ENCODE measurements around the gene ZNF529. TPM values are rescaled to one million over a fixed set of nuclear protein-coding genes. Genes with fewer than 3 reads are reported as not detected.
A peak's percentile ranks its signal among the peaks of the same experiment; 100 is the strongest.

Gene ZNF529
- total RNA-seq, 1 experiment from 2014 or later = 6.0 TPM

GRCh38 chr19:36528921-36529518, 44.1 kb downstream of the ZNF529 start:
- peaks cover 2% of the 10 kb centered on the region for H3K36me3 ChIP-seq (replicated peaks; ENCODE audit: control insufficient read depth, insufficient read depth, low read length)
- peak overlapping the region; percentile 76 for H3K4me3 ChIP-seq (ENCODE audit: insufficient read depth, low read depth, low read length)
- H3K27me3 ChIP-seq (ENCODE audit: control insufficient read depth, insufficient read depth, low read length) = no peaks in the 10 kb centered on the region
- DNase-seq = peak; percentile 55

- H3K27me3 ChIP-seq (ENCODE audit: control insufficient read depth, insufficient read depth, low read length) = no peaks in the 10 kb centered on the region
- DNase-seq = peak; percentile 95
- peaks cover 2% of the 10 kb centered on the region for H3K36me3 ChIP-seq (replicated peaks; ENCODE audit: control insufficient read depth, insufficient read depth, low read length)
- H3K4me3 ChIP-seq (ENCODE audit: insufficient read depth, low read depth, low read length) = peak within 1 kb of the TSS; percentile 76
Measured at GRCh38 chr19:36528194-36528920, 44.7 kb downstream of the ZNF529 start, which contains the start of gene ZNF260. Gene ZNF260, minus strand, starts transcription at chr19:36528271. Its CDS starts 13,033 bp downstream, at chr19:36515238.

- no peak for DNase-seq
- no peaks in the 10 kb centered on the region for H3K27me3 ChIP-seq (ENCODE audit: control insufficient read depth, insufficient read depth, low read length)
- peaks cover 6% of the 10 kb centered on the region for H3K36me3 ChIP-seq (replicated peaks; ENCODE audit: control insufficient read depth, insufficient read depth, low read length)
- H3K4me3 ChIP-seq (ENCODE audit: insufficient read depth, low read depth, low read length) = peak overlapping the region; percentile 76
Measured at GRCh38 chr19:36527873-36528193, 45.3 kb downstream of the ZNF529 start.

- H3K4me3 ChIP-seq (ENCODE audit: insufficient read depth, low read depth, low read length) = peak overlapping the region; percentile 76
- H3K36me3 ChIP-seq (replicated peaks; ENCODE audit: control insufficient read depth, insufficient read depth, low read length) = peaks cover 9% of the 10 kb centered on the region
- H3K27me3 ChIP-seq (ENCODE audit: control insufficient read depth, insufficient read depth, low read length) = no peaks in the 10 kb centered on the region
- DNase-seq = no peak
Measured at GRCh38 chr19:36527341-36527740, 45.8 kb downstream of the ZNF529 start.

- Histone ChIP-seq H3K36me3 (replicated peaks; ENCODE audit: control insufficient read depth, insufficient read depth, low read length) (peaks cover 9% of the 10 kb centered on the region), H3K4me3 (ENCODE audit: insufficient read depth, low read depth, low read length) (no peak overlapping the region; the same call in 1 of the 2 replicates), H3K27me3 (ENCODE audit: control insufficient read depth, insufficient read depth, low read length) (no peaks in the 10 kb centered on the region)
- no peak for DNase-seq
Measured at GRCh38 chr19:36526581-36526980, 46.5 kb downstream of the ZNF529 start.

- no peaks in the 10 kb centered on the region for H3K27me3 ChIP-seq (ENCODE audit: control insufficient read depth, insufficient read depth, low read length)
- H3K4me3 ChIP-seq (ENCODE audit: insufficient read depth, low read depth, low read length) = no peak overlapping the region
- peaks cover 9% of the 10 kb centered on the region for H3K36me3 ChIP-seq (replicated peaks; ENCODE audit: control insufficient read depth, insufficient read depth, low read length)
- no peak for DNase-seq
Measured at GRCh38 chr19:36524617-36525016, 48.5 kb downstream of the ZNF529 start.

- Histone ChIP-seq H3K27me3 (ENCODE audit: control insufficient read depth, insufficient read depth, low read length) (no peaks in the 10 kb centered on the region), H3K4me3 (ENCODE audit: insufficient read depth, low read depth, low read length) (no peak overlapping the region), H3K36me3 (replicated peaks; ENCODE audit: control insufficient read depth, insufficient read depth, low read length) (peaks cover 32% of the 10 kb centered on the region)
- DNase-seq = no peak
Measured at GRCh38 chr19:36514012-36514612, 59.0 kb downstream of the ZNF529 start.

- H3K27me3 ChIP-seq (ENCODE audit: control insufficient read depth, insufficient read depth, low read length) = no peaks in the 10 kb centered on the region
- no peaks in the 10 kb centered on the region for H3K36me3 ChIP-seq (replicated peaks; ENCODE audit: control insufficient read depth, insufficient read depth, low read length)
- no peak for DNase-seq
- no peak overlapping the region for H3K4me3 ChIP-seq (ENCODE audit: insufficient read depth, low read depth, low read length)
Measured at GRCh38 chr19:36508325-36508724, 64.8 kb downstream of the ZNF529 start.

- no peaks in the 10 kb centered on the region for H3K27me3 ChIP-seq (ENCODE audit: control insufficient read depth, insufficient read depth, low read length)
- H3K36me3 ChIP-seq (replicated peaks; ENCODE audit: control insufficient read depth, insufficient read depth, low read length) = no peaks in the 10 kb centered on the region
- DNase-seq = no peak
- no peak overlapping the region for H3K4me3 ChIP-seq (ENCODE audit: insufficient read depth, low read depth, low read length)
Measured at GRCh38 chr19:36501973-36502372, 71.1 kb downstream of the ZNF529 start.

- no peaks in the 10 kb centered on the region for H3K36me3 ChIP-seq (replicated peaks; ENCODE audit: control insufficient read depth, insufficient read depth, low read length)
- no peak overlapping the region for H3K4me3 ChIP-seq (ENCODE audit: insufficient read depth, low read depth, low read length)
- no peak for DNase-seq
- H3K27me3 ChIP-seq (ENCODE audit: control insufficient read depth, insufficient read depth, low read length) = no peaks in the 10 kb centered on the region
Measured at GRCh38 chr19:36497001-36497400, 76.1 kb downstream of the ZNF529 start.

Other genes with a start within 250 kb of the ZNF529 start
- gene ZFP14, start 194.1 kb downstream of the ZNF529 start, total RNA-seq (2014; rRNA removed; shearing (Covaris generic)) = 4.2 and 5.7 TPM in 2 replicates
- gene ZFP82, start 154.6 kb downstream of the ZNF529 start, total RNA-seq (2014; rRNA removed; shearing (Covaris generic)) = 7.3 and 12.2 TPM in 2 replicates
- 6.6 and 13.6 TPM in 2 replicates for gene ZNF566, start 83.7 kb downstream of the ZNF529 start, total RNA-seq (2014; rRNA removed; shearing (Covaris generic))
- 15.8 and 21.5 TPM in 2 replicates for gene ZNF260, start 45.0 kb downstream of the ZNF529 start, total RNA-seq (2014; rRNA removed; shearing (Covaris generic))
- gene ZNF382, start 32.0 kb upstream of the ZNF529 start, total RNA-seq (2014; rRNA removed; shearing (Covaris generic)) = 6.2 and 14.1 TPM in 2 replicates
- 5.3 and 5.9 TPM in 2 replicates for gene ZNF461, start 93.5 kb upstream of the ZNF529 start, total RNA-seq (2014; rRNA removed; shearing (Covaris generic))
- gene ZNF567, start 114.3 kb upstream of the ZNF529 start, total RNA-seq (2014; rRNA removed; shearing (Covaris generic)) = 5.5 and 12.3 TPM in 2 replicates
- gene ZNF850, start 199.5 kb upstream of the ZNF529 start, total RNA-seq (2014; rRNA removed; shearing (Covaris generic)) = 6.1 and 8.9 TPM in 2 replicates